Sciatic nerve (tissue), 2 donors: ENCODE results near the gene EPHB4. TPM values are rescaled to one million over a fixed set of nuclear protein-coding genes. Genes with fewer than 3 reads are reported as not detected.
"Not testable (repeated sequence)": the region's sequence is repeated elsewhere in the genome, so short reads cannot be mapped to it uniquely, and the experiment has no call there.

Experiments used
- ATAC-seq: fragments of 200-7000 bp; cut with Tn5 transposase; one replicate; pipeline ENCODE4 v1.9.1; 2020; ENCODE audit warnings: mild to moderate bottlenecking, moderate library complexity
- DNase-seq: peaks from one replicate; pipeline ENCODE4 v3.0.0-alpha.2; 2020; ENCODE audit warnings: low spot score
- intact Hi-C: fragments of 100-400 bp; cut with DNase I; formaldehyde crosslinking; loops from one replicate; pipeline ENCODE4 v1.14.2; 2022
- total RNA-seq: library from RNA; stranded (reverse); fragmentation: NEBNext Ultra II Directional; extraction: Animal tissue kit (Norgen Biotek cat#: 25700); gene quantifications from one replicate; pipeline ENCODE4 v1.2.1, GENCODE V29; 2021
- donor health status: DM: no; HTN: no; CAD: no.
- donor health status: DM: no; HTN: no; CAD: no.

The EPHB4 gene
- total RNA-seq, 1 donor from 2014 or later = 49.5 TPM

- peak; percentile 41 for ATAC-seq
- intact Hi-C loops = no loop called here
- DNase-seq = no peak
Measured at GRCh38 chr7:100825215-100825671, 2.1 kb downstream of the EPHB4 start.

- intact Hi-C loops = no loop called here
- no peak for DNase-seq
- ATAC-seq = no peak
Measured at GRCh38 chr7:100824499-100825214, 2.7 kb downstream of the EPHB4 start.

DNA sequence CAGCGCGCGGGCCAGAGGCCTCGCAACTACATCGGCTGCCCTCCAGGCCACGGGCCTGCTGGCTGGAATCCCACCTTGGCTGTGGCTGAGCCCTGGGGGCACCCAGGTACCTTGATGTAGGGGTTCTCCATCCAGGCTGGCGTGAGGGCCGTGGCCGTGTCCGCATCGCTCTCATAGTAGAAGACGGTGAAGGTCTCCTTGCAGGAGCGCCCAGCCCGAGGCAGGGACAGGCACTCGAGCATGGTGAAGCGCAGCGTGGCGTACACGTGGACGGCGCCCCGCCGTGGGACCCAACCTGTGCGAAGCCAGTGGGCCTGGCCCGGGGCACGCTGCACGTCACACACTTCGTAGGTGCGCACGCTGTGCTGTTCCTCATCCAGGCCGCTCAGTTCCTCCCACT lies 3.8 kb downstream of the EPHB4 start:
- DNase-seq = no peak
- ATAC-seq = no peak
- intact Hi-C loops = no loop called here

DNA sequence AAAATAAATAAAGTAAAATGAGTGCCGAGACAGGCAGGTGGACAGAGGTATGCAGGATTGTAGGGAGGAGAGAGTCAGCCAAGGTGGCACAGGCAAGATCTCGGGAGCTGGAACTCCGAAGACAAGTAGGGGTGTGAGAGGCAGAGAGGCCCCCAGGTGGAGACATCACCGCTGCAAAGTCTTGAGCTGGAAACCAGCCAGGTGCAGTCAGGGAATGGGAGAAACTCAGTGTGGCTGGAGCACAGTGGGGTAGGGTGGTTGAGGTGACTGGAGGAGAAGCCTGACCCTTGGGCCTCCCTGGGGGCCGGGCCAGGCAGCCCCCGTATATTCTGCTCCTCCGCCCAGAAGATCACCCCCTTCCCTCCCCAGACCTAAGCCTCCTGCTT lies 4.2 kb downstream of the EPHB4 start:
- ATAC-seq (no peak), DNase-seq (no peak)
- intact Hi-C loops = no loop called here

DNA sequence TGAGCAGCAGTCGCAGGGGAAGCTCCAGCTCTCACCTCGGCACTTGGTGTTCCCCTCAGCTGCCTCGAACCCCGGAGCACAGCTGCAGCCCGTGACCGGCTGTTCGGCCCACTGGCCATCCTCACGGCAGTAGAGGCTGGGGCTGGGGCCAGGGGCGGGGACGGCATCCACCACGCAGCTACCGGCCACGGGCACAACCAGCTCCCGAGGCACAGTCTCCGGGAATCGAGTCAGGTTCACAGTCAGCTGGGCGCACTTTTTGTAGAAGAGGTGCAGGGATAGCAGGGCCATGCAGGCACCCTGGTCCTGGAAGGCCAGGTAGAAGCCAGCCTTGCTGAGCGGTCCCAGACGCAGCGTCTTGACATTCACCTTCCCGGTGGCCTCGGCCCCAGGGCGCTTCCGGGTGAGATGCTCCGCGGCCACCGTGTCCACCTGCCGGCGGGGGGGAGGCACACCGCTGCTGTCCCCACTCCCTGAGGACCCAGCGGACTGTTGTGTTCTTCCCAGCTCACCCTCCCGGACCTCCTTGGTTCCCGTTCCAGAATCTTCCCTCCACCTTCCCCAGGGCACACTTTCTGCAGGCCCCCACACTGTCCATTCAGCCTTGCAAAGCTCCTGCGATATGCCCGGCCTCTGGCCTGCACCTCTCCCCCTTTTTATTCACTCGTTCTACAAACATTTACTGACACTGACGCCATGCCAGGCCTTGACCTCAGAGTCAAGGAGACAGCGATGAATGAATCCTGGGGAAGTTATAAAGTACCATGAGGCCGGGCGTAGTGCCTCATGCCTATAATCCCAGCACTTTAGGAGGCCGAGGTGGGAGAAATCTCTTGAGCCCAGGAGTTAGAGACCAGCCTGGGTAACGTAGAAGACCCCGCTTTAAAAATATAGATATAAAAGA lies 4.8 kb downstream of the EPHB4 start:
- ATAC-seq (no peak), DNase-seq (no peak)
- intact Hi-C loops = no loop called here

DNA sequence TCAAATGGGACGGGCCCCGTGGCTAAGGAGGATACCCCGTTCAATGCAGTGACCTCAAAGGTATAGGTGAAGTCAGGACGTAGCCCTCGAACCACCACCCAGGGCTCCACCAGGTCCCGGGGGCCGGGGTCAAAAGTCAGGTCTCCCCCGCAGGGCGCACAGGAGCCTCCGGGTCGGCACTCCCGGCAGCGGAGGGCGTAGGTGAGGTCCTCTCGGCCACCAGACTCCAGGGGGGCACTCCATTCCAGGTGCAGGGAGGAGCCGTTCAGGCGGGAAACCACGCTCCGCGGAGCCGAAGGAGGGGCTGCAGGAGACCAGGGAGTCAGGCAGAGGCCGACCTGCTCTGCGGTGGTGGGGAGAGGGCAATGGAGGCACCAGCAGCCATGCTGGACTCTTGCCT lies 7.7 kb downstream of the EPHB4 start:
- intact Hi-C loops = no loop called here
- ATAC-seq = no peak
- no peak for DNase-seq

DNA sequence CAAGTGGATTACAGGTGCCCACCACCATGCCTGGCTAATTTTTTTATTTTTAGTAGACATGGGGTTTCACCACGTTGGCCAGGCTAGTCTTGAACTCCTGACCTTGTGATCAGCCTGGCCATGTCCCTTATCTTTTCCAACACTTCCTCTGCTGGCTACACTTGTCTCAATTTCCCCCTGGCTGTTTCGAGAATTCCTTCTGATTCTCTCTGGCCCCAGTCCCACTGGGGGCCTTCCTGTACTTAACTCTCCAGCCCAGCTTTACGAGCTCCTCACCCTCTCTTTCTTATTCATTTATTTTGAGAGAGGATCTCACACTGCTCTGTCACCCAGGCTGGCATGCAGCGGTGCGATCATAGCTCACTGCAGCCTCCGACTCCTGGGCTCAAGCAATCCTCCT lies 8.5 kb downstream of the EPHB4 start:
- intact Hi-C loops = no loop called here
- no peak for DNase-seq

DNA sequence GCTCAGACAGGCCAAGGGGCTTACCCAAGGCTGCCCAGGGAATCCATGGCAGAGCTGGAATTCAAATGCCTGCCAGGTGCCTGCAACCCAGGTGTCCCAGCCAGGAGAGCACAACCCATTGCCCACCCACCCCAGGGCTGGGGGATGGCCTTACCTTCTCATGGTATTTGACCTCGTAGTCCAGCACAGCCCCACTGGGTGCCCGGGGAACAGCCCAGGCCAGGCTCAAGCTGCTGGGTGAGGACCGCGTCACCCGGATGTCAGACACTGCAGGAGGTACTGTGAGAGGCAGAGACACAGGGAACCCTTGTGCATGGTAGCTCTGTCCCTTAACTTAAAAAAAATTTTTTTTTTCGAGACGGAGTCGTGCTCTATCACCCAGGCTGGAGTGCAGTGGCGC lies 9.0 kb downstream of the EPHB4 start:
- DNase-seq (no peak), ATAC-seq (no peak)
- intact Hi-C loops = no loop called here

More for the DNA sequence above, 8.5 kb downstream of the EPHB4 start:
- no peak for ATAC-seq

GRCh38 chr7:100817097-100817496 lies 10.2 kb downstream of the EPHB4 start:
- intact Hi-C loops = no loop called here
- ATAC-seq (no peak), DNase-seq (no peak)

- ATAC-seq, DNase-seq, intact Hi-C loops: not testable (repeated sequence)
Measured at GRCh38 chr7:100816515-100816914, 10.8 kb downstream of the EPHB4 start.

GRCh38 chr7:100812729-100813128 lies 14.6 kb downstream of the EPHB4 start:
- ATAC-seq = peak; percentile 10
- no peak for DNase-seq
- intact Hi-C loops = no loop called here

GRCh38 chr7:100811480-100811879 lies 15.8 kb downstream of the EPHB4 start:
- ATAC-seq (no peak), DNase-seq (no peak)
- intact Hi-C loops = no loop called here

- DNase-seq = no peak
- intact Hi-C loops = no loop called here
- ATAC-seq = no peak
Measured at GRCh38 chr7:100808354-100808875, 18.9 kb downstream of the EPHB4 start.

GRCh38 chr7:100806883-100807282 lies 20.4 kb downstream of the EPHB4 start:
- ATAC-seq, intact Hi-C loops, DNase-seq: not testable (repeated sequence)

DNA sequence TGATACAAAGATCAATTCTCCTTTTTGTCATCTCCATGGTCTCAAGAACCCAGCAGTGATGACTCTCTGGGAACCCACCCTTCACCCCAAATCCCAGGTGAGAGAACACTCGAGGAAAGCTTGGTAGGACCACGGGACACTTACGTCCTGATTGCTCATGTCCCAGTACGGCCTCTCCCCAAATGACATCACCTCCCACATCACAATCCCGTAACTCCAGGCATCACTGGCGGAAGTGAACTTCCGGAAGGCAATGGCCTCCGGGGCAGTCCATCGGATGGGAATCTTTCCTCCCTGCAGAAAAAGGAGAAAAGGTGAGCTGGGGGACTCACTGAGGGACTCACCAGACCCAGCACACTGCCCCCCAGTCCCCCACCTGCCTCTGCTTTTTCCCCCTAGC lies 21.0 kb downstream of the EPHB4 start:
- ATAC-seq (no peak), DNase-seq (no peak)
- intact Hi-C loops = no loop called here

- no peak for ATAC-seq
- intact Hi-C loops = loop anchor here (5.0 kb wide), 1 partner anchor 252 kb away; no protein-coding TSS in a partner anchor
- DNase-seq = no peak
Measured at GRCh38 chr7:100804681-100805431, 22.5 kb downstream of the EPHB4 start.

DNA sequence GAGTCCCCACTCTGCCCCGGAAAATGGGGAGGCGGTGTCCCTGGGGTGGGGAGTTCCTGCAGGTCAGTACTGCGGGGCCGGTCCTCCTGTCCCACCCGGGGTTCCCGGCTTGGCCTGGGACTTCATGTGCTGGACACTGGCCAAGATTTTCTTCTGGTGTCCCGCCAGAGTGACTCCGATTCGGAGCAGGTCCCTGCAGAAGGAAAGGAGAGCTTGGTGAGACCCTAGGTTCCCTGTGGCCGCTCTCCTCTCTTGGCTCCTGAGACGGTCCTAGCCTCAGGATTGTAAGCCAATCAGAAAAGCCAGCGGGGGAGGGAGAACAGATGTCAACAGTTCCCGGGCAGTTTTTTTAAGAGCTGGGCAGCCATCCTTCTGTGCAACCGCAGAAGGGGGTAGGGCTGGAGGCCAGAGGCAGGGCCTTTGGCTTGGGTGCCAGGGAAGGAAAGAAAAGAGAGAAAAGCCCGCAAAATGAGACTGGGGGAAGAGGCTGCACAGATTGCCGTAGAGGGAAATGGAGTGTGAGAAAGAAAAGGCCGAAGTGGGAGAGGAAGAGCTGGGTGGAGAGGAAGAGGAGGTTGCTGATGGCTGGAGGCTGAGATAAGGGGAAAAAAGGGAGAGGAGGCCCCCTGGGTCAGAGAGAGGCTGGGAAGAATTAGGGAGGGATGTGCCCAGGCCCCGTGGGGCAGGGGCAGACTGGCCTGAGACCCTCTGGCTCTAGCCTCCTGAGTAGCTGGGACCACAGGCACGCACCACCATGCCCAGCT lies 23.7 kb downstream of the EPHB4 start:
- DNase-seq = peak; percentile 84
- intact Hi-C loops = loop anchor here (5.0 kb wide), 1 partner anchor 254 kb away; no protein-coding TSS in a partner anchor
- ATAC-seq = peak; percentile 96

DNA sequence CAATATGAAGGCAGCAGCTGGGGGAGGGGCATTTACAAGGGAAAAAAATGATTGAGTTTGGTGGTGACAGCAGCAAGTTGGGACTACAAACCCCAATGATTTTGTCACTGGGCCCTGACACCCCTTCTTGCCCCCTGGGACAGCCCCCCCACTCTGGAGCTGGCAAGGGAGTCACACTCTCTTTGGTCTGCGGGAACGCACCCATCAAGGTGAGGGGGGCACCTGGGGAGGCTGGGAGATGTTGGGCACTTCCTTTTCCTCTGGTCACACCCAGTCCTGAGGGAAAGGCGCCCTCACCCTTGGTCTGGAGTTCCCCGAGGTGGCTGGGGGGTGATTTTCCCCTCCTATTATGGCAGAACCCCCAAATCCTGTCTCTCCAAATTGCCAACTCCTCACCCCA lies 24.4 kb downstream of the EPHB4 start:
- DNase-seq (no peak), ATAC-seq (peak; percentile 4)
- intact Hi-C loops = loop anchor here (5.0 kb wide), 1 partner anchor 254 kb away; no protein-coding TSS in a partner anchor
